Esophagus muscularis mucosa (tissue), 4 donors: ENCODE results near the gene PPP2R5B. TPM values are rescaled to one million over a fixed set of nuclear protein-coding genes. Genes with fewer than 3 reads are reported as not detected.

Experiments
- DNase-seq: peaks from one replicate; pipeline ENCODE4 v3.0.0-alpha.2; 2017; ENCODE audit errors: extremely low spot score
- H3K27ac ChIP-seq, 4 donors: fragments of 200-600 bp; sonication (generic); replicated peaks in 1 of 4; 1 replicate in 3 of 4; 2 replicates in 1 of 4; pipeline ENCODE4 v1.5.1; 2016 to 2019; ENCODE audit warnings: mild to moderate bottlenecking in 1 of 4
- H3K27me3 ChIP-seq, 4 donors: fragments of 200-600 bp; sonication (generic); one replicate each; pipeline versions ENCODE4 v1.5.1 to v1.6.0; 2016 to 2019
- H3K36me3 ChIP-seq, 4 donors: fragments of 200-600 bp; sonication (generic); one replicate each; pipeline ENCODE4 v1.5.1; 2016 to 2019
- H3K4me1 ChIP-seq, 4 donors: fragments of 200-600 bp; sonication (generic); one replicate each; pipeline ENCODE4 v1.5.1; 2016 to 2019
- H3K4me3 ChIP-seq, 4 donors: fragments of 200-600 bp; sonication (generic); 1 replicate in 2 of 4; 2 replicates in 2 of 4; pipeline ENCODE4 v1.5.1; 2016 to 2019; ENCODE audit warnings: mild to moderate bottlenecking in 4 of 4, moderate library complexity in 1 of 4
- H3K9me3 ChIP-seq, 4 donors: fragments of 200-600 bp; sonication (generic); 1 replicate in 3 of 4; 2 replicates in 1 of 4; pipeline ENCODE4 v1.5.1; 2016 to 2019
- CTCF ChIP-seq, 3 experiments: fragments of 200-600 bp in 2 of 3; fragments of 450-650 bp in 1 of 3; sonication (generic) in 2 of 3; IDR thresholded peaks; one replicate each; pipeline ENCODE4 v1.5.1; 2017 to 2019; ENCODE audit warnings: antibody characterized with exemption in 3 of 3, mild to moderate bottlenecking in 2 of 3, moderate library complexity in 1 of 3
- EP300 ChIP-seq: sonication (generic); formaldehyde crosslinking; IDR thresholded peaks from one replicate; pipeline ENCODE4 v1.6.1; 2017; ENCODE audit warnings: antibody characterized with exemption
- POLR2A ChIP-seq: fragments of 450-650 bp; IDR thresholded peaks from one replicate; pipeline ENCODE4 v1.6.1; 2017; ENCODE audit warnings: antibody characterized with exemption, moderate library complexity, mild to moderate bottlenecking, low read depth
- POLR2AphosphoS5 ChIP-seq, 2 donors: sonication (generic); formaldehyde crosslinking; IDR thresholded peaks; one replicate each; pipeline ENCODE4 v1.6.1; 2017; ENCODE audit warnings: antibody characterized with exemption in 2 of 2
- WGBS: methylation state at CpG from one replicate; pipeline ENCODE4 v1.1.5; 2018; 5-methylcytosine and 5-hydroxymethylcytosine counted together
- intact Hi-C: fragments of 100-400 bp; cut with DNase I; formaldehyde crosslinking; loops from one replicate; pipeline ENCODE4 v1.15.1; 2023
- total RNA-seq, 4 donors: library from RNA; depleted of rRNA; stranded (reverse); fragments of >200 nt; gene quantifications; one replicate each; pipeline versions ENCODE4 v1.1.0 to v1.2.1, GENCODE V29; 2016

Gene PPP2R5B
- total RNA-seq, 4 donors from 2014 or later = 24.1 to 38.8 (median 29.0) TPM

GRCh38 chr11:64884019-64884418 lies 40.5 kb upstream of the PPP2R5B start:
- H3K27ac ChIP-seq = no peak overlapping the region
- no peaks in the 10 kb centered on the region for H3K36me3 ChIP-seq
- intact Hi-C loops = no loop called here
- TF ChIP-seq POLR2AphosphoS5 (IDR thresholded peaks at IDR 0.05) (no peak), EP300 (no peak), POLR2A (no peak), CTCF (IDR thresholded peaks at IDR 0.05) (no peak)
- H3K4me1 ChIP-seq = peaks cover 27 to 48% (median 30%) of the 10 kb centered on the region in 4 donors
- 89% methylated on average over 6 of the region's 8 CpGs for WGBS
- DNase-seq = no peak
- H3K27me3 ChIP-seq = no peaks in the 10 kb centered on the region
- no peak overlapping the region for H3K4me3 ChIP-seq
- no peaks in the 10 kb centered on the region for H3K9me3 ChIP-seq

GRCh38 chr11:64885367-64886286 lies 38.9 kb upstream of the PPP2R5B start:
- Histone ChIP-seq H3K4me3 (no peak overlapping the region), H3K36me3 (no peaks in the 10 kb centered on the region), H3K27ac (no peak overlapping the region), H3K4me1 (peaks cover 16 to 32% (median 18%) of the 10 kb centered on the region in 4 donors), H3K9me3 (no peaks in the 10 kb centered on the region), H3K27me3 (no peaks in the 10 kb centered on the region)
- 80% methylated on average over 9 of the region's 15 CpGs for WGBS
- intact Hi-C loops = no loop called here
- DNase-seq = no peak
- no peak for TF ChIP-seq CTCF (IDR thresholded peaks at IDR 0.05)
- no peak for TF ChIP-seq POLR2AphosphoS5 (IDR thresholded peaks at IDR 0.05)
- no peak for TF ChIP-seq EP300
- TF ChIP-seq POLR2A = no peak

GRCh38 chr11:64887234-64887756 lies 37.2 kb upstream of the PPP2R5B start:
- Histone ChIP-seq H3K36me3 (no peaks in the 10 kb centered on the region), H3K4me3 (peak overlapping the region; percentile 31 to 41 (median 36))
- intact Hi-C loops = no loop called here

GRCh38 chr11:64887757-64888405 lies 36.6 kb upstream of the PPP2R5B start:
- 16% methylated on average over 19 of the region's 34 CpGs for WGBS
- H3K9me3 ChIP-seq = no peaks in the 10 kb centered on the region
- TF ChIP-seq EP300 (no peak), CTCF (IDR thresholded peaks at IDR 0.05) (peak in 2 of 3 experiments; percentile 95 to 97), POLR2A (no peak), POLR2AphosphoS5 (IDR thresholded peaks at IDR 0.05) (peak; percentile 31 to 50)
- no peaks in the 10 kb centered on the region for H3K27me3 ChIP-seq
- H3K4me1 ChIP-seq = peaks cover 18 to 22% (median 19%) of the 10 kb centered on the region in 4 donors
- peak overlapping the region; percentile 31 to 41 (median 36) for H3K4me3 ChIP-seq
- no peak for DNase-seq
- H3K36me3 ChIP-seq = no peaks in the 10 kb centered on the region
- H3K27ac ChIP-seq = peak overlapping the region; percentile 71 to 79 (median 74)
- intact Hi-C loops = no loop called here

More at GRCh38 chr11:64887234-64887756, 37.2 kb upstream of the PPP2R5B start:
- Histone ChIP-seq H3K9me3 (no peaks in the 10 kb centered on the region), H3K27me3 (no peaks in the 10 kb centered on the region), H3K27ac (peak overlapping the region; percentile 71 to 79 (median 74)), H3K4me1 (peaks cover 16 to 23% (median 17%) of the 10 kb centered on the region in 4 donors)
- DNase-seq = no peak
- 65% methylated on average over 8 of the region's 8 CpGs for WGBS
- TF ChIP-seq EP300 (no peak), POLR2A (no peak), CTCF (IDR thresholded peaks at IDR 0.05) (no peak), POLR2AphosphoS5 (IDR thresholded peaks at IDR 0.05) (no peak)
